ENCODE measurements around the gene SHC4.
"Not testable (repeated sequence)": the region's sequence is repeated elsewhere in the genome, so short reads cannot be mapped to it uniquely, and the experiment has no call there.

SHC4 gene

DNA sequence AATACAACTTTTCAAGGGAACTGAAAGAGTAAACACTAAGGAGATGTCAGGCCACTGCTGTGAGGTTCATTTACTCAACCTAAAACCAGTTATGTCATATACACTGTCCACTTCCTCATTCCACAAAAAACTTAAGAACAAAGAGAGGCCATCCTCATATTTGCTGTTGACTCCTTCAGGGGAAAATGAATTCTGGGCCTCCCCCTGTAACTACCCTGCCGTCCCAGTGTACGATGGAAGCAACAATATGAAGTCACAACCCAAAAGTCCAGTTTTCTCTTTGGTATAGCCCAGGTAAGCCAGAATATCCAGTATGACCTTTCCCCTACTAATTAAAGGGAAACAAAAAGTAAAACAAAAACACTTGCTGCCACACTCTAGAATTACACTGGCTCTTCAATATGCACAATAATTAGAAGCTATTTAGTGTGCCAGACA is 169.0 kb downstream of the SHC4 start:
- Histone ChIP-seq H3K4me3 (replicated peaks; ENCODE audit: insufficient read depth, low read length) (no peak overlapping the region), H3K27me3 (ENCODE audit: insufficient read depth, poor library complexity, severe bottlenecking) (no peaks in the 10 kb centered on the region), H3K27ac (replicated peaks) (peak overlapping the region; percentile 49)
- TF ChIP-seq SPI1 (IDR thresholded peaks at IDR 0.05; ENCODE audit: borderline replicate concordance, low read depth) (peak; percentile 98), POLR2AphosphoS5 (IDR thresholded peaks at IDR 0.05; ENCODE audit: low read depth) (no peak)
- DNase-seq (ENCODE audit: low read depth in 1 of 2, low spot score in 1 of 2): peak in 1 of 2 experiments; percentile 32

DNA sequence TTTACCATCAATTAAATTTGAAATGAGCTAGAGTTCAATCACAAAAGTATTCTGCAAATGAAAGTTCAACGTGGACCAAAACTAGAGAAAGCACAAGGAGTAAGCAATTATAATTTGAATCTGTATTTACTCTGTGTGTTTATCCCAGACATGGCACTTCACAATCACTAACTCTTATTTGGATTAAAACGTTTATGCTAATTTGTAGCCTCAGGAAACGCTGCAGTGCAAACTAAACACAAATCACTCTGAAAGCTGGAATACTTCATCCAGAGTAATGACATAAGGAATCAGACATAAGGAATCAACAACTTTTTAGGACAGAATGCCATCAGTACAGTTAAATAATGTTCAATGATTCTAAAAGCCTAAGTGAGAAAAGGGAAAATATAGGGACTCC is 171.3 kb downstream of the SHC4 start:
- DNase-seq (ENCODE audit: low read depth in 1 of 2, low spot score in 1 of 2): no peak
- Histone ChIP-seq H3K27me3 (ENCODE audit: insufficient read depth, poor library complexity, severe bottlenecking) (no peaks in the 10 kb centered on the region), H3K27ac (replicated peaks) (no peak overlapping the region), H3K4me3 (replicated peaks; ENCODE audit: insufficient read depth, low read length) (no peak overlapping the region)
- TF ChIP-seq SPI1 (IDR thresholded peaks at IDR 0.05; ENCODE audit: borderline replicate concordance, low read depth) (no peak), GABPA (IDR thresholded peaks at IDR 0.05; ENCODE audit: low read depth) (no peak), POLR2AphosphoS5 (IDR thresholded peaks at IDR 0.05; ENCODE audit: low read depth) (no peak), CTCF (IDR thresholded peaks at IDR 0.05; ENCODE audit: insufficient read depth, low read length) (no peak)
- TF ChIP-seq, protein P1, sequence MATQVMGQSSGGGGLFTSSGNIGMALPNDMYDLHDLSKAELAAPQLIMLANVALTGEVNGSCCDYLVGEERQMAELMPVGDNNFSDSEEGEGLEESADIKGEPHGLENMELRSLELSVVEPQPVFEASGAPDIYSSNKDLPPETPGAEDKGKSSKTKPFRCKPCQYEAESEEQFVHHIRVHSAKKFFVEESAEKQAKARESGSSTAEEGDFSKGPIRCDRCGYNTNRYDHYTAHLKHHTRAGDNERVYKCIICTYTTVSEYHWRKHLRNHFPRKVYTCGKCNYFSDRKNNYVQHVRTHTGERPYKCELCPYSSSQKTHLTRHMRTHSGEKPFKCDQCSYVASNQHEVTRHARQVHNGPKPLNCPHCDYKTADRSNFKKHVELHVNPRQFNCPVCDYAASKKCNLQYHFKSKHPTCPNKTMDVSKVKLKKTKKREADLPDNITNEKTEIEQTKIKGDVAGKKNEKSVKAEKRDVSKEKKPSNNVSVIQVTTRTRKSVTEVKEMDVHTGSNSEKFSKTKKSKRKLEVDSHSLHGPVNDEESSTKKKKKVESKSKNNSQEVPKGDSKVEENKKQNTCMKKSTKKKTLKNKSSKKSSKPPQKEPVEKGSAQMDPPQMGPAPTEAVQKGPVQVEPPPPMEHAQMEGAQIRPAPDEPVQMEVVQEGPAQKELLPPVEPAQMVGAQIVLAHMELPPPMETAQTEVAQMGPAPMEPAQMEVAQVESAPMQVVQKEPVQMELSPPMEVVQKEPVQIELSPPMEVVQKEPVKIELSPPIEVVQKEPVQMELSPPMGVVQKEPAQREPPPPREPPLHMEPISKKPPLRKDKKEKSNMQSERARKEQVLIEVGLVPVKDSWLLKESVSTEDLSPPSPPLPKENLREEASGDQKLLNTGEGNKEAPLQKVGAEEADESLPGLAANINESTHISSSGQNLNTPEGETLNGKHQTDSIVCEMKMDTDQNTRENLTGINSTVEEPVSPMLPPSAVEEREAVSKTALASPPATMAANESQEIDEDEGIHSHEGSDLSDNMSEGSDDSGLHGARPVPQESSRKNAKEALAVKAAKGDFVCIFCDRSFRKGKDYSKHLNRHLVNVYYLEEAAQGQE (IDR thresholded peaks at IDR 0.05; ENCODE audit: insufficient replicate concordance, low read depth): no peak

DNA sequence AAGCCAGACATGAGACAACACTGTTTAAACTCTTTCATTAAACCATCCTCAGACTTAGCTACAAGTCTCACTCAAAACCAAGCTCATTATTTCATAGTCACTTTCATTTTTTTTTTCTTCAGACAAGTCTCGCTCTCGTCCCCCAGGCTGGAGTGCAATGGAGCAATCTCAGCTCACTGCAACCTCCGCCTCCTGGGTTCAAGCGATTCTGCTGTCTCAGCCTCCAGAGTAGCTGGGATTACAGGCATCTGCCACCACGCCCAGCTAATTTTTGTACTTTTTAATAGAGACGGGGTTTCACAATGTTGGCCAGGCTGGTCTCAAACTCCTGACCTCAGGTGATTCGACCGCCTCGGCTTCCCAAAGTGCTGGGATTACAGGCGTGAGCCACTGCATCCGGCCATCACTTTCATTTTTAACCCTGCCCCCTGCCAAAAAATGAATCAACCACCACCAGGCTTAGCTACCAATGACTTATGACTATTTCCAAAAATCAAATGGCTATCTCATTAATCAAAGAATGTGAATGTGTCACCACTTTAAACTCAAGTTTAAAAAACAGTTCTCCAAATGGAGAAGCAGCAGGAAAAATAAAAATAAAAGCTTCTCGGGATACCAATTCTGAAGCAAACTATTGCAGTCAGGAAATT is 173.1 kb downstream of the SHC4 start:
- DNase-seq (ENCODE audit: low read depth in 1 of 2, low spot score in 1 of 2); H3K4me3 ChIP-seq (replicated peaks; ENCODE audit: insufficient read depth, low read length); H3K27ac ChIP-seq (replicated peaks): not testable (repeated sequence)

DNA sequence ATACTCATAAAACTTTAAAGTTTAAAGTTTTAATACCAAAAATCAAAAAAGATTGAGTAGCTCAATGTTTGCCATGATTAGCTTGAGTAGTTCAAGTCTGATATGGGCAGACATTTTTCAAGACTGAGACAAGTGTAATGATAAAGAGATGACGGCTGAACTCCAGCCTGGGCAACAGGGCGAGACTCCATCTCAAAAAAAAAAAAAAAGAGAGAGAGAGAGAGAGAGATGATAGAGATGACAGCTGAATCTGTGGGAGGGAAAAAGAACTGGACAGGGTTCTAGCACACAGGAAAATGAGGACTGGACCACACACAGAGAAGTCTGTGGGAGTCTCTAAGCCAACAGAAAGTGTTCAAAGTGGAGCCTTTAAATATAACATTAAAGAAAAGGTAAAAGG is 178.0 kb downstream of the SHC4 start:
- Histone ChIP-seq H3K27ac (replicated peaks) (no peak overlapping the region), H3K4me3 (replicated peaks; ENCODE audit: insufficient read depth, low read length) (no peak overlapping the region), H3K27me3 (ENCODE audit: insufficient read depth, poor library complexity, severe bottlenecking) (no peaks in the 10 kb centered on the region)
- DNase-seq (ENCODE audit: low read depth in 1 of 2, low spot score in 1 of 2): no peak
- TF ChIP-seq, protein P1 (IDR thresholded peaks at IDR 0.05; ENCODE audit: insufficient replicate concordance, low read depth): no peak
- TF ChIP-seq CTCF (IDR thresholded peaks at IDR 0.05; ENCODE audit: insufficient read depth, low read length): no peak
- TF ChIP-seq GABPA (IDR thresholded peaks at IDR 0.05; ENCODE audit: low read depth): no peak
- no peak for TF ChIP-seq SPI1 (IDR thresholded peaks at IDR 0.05; ENCODE audit: borderline replicate concordance, low read depth)
- no peak for TF ChIP-seq POLR2AphosphoS5 (IDR thresholded peaks at IDR 0.05; ENCODE audit: low read depth)

More for the DNA sequence above, 173.1 kb downstream of the SHC4 start:
- H3K27me3 ChIP-seq (ENCODE audit: insufficient read depth, poor library complexity, severe bottlenecking): not testable (repeated sequence)

GRCh38 chr15:48785195-48785594 is 178.5 kb downstream of the SHC4 start:
- no peak overlapping the region for H3K4me3 ChIP-seq (replicated peaks; ENCODE audit: insufficient read depth, low read length)
- no peak overlapping the region for H3K27ac ChIP-seq (replicated peaks)
- no peak for DNase-seq (ENCODE audit: low read depth in 1 of 2, low spot score in 1 of 2)
- H3K27me3 ChIP-seq (ENCODE audit: insufficient read depth, poor library complexity, severe bottlenecking): no peaks in the 10 kb centered on the region
- TF ChIP-seq, protein P1 (IDR thresholded peaks at IDR 0.05; ENCODE audit: insufficient replicate concordance, low read depth): no peak
- TF ChIP-seq SPI1 (IDR thresholded peaks at IDR 0.05; ENCODE audit: borderline replicate concordance, low read depth): no peak
- TF ChIP-seq CTCF (IDR thresholded peaks at IDR 0.05; ENCODE audit: insufficient read depth, low read length): no peak
- TF ChIP-seq POLR2AphosphoS5 (IDR thresholded peaks at IDR 0.05; ENCODE audit: low read depth): no peak
- no peak for TF ChIP-seq GABPA (IDR thresholded peaks at IDR 0.05; ENCODE audit: low read depth)
